Left ventricle myocardium superior (tissue), 1 donor: ENCODE results near the gene ACHE. TPM values are rescaled to one million over a fixed set of nuclear protein-coding genes. Genes with fewer than 3 reads are reported as not detected.

Experiments used
- microRNA-seq: library from miRNA; unstranded; fragments of <30 nt; microRNA quantifications from one replicate; pipeline ENCODE4 v1.2.0, GENCODE V29; 2020; ENCODE audit warnings: borderline number of aligned reads
- total RNA-seq: library from RNA; stranded (reverse); fragmentation: NEBNext Ultra II Directional; extraction: Animal tissue kit (Norgen Biotek cat#: 25700); gene quantifications from one replicate; pipeline ENCODE4 v1.2.1, GENCODE V29; 2021
- donor health status: DM: no; HTN: yes; CAD: no; lungs with severe emphysema.

Gene ACHE
- total RNA-seq, 1 donor from 2014 or later = 0.40 TPM

Small RNA genes lying within 50 kb of the gene (microRNA-seq; reads per million reads assigned to microRNA genes)
- gene MIR6875 = not detected

Other genes with a start within 250 kb of the ACHE start
- not detected for gene ACTL6B, start 239.4 kb downstream of the ACHE start, total RNA-seq
- 112 TPM for gene GNB2, start 222.1 kb downstream of the ACHE start, total RNA-seq
- gene GIGYF1, start 201.6 kb downstream of the ACHE start, total RNA-seq = 29.4 TPM
- 30.0 TPM for gene POP7, start 189.8 kb downstream of the ACHE start, total RNA-seq
- not detected for gene EPO, start 175.4 kb downstream of the ACHE start, total RNA-seq
- not detected for gene ZAN, start 162.3 kb downstream of the ACHE start, total RNA-seq
- 22.7 TPM for gene EPHB4, start 68.4 kb downstream of the ACHE start, total RNA-seq
- 9.0 TPM for gene SLC12A9, start 43.2 kb downstream of the ACHE start, total RNA-seq
- gene TRIP6, start 28.5 kb downstream of the ACHE start, total RNA-seq = 13.6 TPM
- gene SRRT, start 20.8 kb downstream of the ACHE start, total RNA-seq = 63.2 TPM
- 1.9 TPM for gene UFSP1, start 6.2 kb downstream of the ACHE start, total RNA-seq
- gene MUC3A, start 53.6 kb upstream of the ACHE start, total RNA-seq = 0.57 TPM
- not detected for gene MUC12, start 73.7 kb upstream of the ACHE start, total RNA-seq
- gene MUC17, start 124.2 kb upstream of the ACHE start, total RNA-seq = not detected
- gene TRIM56, start 189.6 kb upstream of the ACHE start, total RNA-seq = 16.6 TPM
- gene SERPINE1, start 231.2 kb upstream of the ACHE start, total RNA-seq = 1.3 TPM